C4-2B (cell line): ENCODE measurements around the gene DTD1.

Experiments used
- CTCF ChIP-seq: fragments of 450-650 bp; conservative IDR thresholded peaks from 2 replicates; pipeline ENCODE4 v1.5.1; 2017; ENCODE audit warnings: mild to moderate bottlenecking
- ZFX ChIP-seq: fragments of 450-650 bp; IDR thresholded peaks from 2 replicates; pipeline ENCODE4 v1.6.1; 2017

- TF ChIP-seq CTCF (no peak), ZFX (no peak)
These were observed 58.0 kb downstream of the DTD1 start for GRCh38 chr20:18645851-18646250.
